SH-SY5Y (cell line): ENCODE measurements around the gene CCL21.

Experiments used
- GATA2 ChIP-seq: IDR thresholded peaks from 2 replicates; pipeline ENCODE4 v1.6.1; 2011; ENCODE audit warnings: mild to moderate bottlenecking, low read depth, low read length
- GATA3 ChIP-seq: IDR thresholded peaks from 2 replicates; pipeline ENCODE4 v1.6.1; 2011; ENCODE audit warnings: low read depth, mild to moderate bottlenecking, low read length, moderate library complexity

CCL21 gene

DNA sequence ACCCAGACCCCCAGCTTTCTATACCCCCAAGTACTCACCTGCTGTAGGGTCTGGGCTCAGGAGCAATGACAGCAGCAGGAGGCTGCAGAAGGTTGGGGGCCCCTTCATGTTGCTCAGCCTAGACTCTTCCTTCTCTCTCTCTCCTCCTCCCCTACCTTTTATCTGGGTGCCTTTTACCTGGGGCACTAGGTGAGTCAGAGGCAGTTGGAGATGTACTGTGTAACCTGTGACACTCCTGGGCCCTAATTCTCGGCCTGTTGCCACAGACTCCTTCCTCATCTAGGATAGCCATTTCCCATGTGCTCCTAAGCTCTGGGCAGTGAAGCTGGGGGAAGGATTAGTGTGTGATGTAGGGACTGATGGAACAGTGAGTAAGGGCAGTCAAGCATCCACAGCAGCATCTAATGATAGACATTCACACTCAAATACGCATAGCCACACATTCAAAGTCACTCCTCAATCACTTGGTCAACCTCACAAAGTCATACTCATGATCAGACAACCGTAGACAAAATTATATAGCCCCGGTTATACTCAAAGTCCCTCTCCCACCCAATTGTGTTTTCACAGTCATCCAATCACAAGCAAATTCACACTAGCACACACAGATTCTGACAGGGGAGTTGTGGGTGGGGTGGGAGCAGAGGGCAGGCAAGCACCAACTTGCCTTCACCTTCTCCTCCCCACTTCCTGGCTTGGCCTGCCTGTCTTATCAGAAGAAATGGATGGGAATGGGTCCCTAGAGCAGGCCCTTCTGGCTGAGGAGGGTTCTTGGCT lies 47.2 kb downstream of the CCL21 start, which contains the start of gene CCL27:
Gene CCL27 (minus strand): TSS at position 132 of the 777 bp plus-strand sequence. CDS start 24 bp downstream, at position 108.
- TF ChIP-seq GATA3 (no peak), GATA2 (no peak)

DNA sequence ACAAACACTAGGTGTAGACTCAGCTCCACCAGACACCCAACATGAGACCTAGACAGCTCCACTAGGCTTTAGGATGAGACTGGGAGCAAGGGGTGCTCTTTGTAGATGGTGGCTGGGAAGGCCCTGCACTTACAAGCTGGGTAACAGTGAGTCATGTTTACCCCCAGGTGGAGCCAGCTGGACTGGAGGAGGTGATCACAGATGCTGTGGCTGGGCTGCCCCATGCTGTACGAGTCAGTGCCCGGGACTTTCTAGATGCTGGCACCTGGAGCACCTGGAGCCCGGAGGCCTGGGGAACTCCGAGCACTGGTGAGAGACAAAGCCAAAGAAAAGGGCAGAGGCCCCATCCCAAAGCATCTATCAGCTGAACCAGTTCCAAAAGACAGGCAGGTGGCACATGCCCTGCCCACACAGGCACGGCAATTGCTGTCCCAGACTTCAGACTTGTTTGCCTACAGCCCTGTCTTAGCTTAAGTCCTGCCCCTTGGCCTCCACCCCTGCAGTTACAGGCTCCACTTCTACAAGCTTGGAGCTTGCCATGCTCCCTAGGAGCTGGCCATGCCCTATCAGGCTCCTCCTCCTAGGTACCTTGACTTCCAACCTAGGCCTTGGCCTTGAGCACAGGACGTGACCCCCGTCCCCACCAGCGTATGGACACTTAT lies 50.2 kb downstream of the CCL21 start:
- TF ChIP-seq GATA2 (no peak), GATA3 (no peak)
